Activated T-helper 1 cell treated with Interleukin-2 at 50 U/mL for 16 hours (primary cell): ENCODE results near the gene PANX2.

ENCODE experiments used
- DNase-seq: peaks from one replicate; pipeline ENCODE4 v3.0.0-alpha.2; 2020; ENCODE audit warnings: low read depth

The PANX2 gene

DNA sequence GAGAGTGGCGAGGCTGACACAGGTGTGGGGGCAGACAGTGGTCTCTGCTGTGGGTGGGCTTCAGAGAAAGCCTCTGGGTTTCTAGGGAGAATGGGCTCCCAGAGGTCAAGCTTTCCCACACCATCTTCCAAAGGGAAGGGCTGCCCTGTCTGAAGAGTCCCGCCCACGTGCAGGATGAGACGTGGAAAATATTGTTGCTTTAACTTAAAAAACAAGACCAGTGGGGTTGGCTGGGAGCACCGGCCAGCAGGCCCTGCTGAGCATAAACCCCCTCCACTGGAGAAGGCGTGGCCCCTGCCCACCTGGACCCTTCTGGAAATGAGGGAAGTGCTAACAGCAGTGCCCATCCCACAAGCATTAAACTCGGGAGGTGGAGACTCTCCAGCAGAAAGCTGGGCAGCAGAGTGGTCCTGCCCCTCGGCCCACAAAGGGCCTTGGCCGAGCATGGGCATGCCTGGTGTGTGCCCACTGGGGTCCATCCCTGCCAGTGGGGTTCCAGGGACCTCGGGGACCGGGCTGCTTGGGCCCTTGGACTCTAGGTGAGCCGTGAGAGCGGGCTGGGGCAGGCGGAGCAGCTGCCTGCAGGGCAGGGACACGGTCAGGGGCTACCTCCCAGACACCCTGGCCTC lies 45.6 kb downstream of the PANX2 start:
- no peak for DNase-seq

- no peak for DNase-seq
These were observed 46.4 kb downstream of the PANX2 start for GRCh38 chr22:50216684-50217520.

DNA sequence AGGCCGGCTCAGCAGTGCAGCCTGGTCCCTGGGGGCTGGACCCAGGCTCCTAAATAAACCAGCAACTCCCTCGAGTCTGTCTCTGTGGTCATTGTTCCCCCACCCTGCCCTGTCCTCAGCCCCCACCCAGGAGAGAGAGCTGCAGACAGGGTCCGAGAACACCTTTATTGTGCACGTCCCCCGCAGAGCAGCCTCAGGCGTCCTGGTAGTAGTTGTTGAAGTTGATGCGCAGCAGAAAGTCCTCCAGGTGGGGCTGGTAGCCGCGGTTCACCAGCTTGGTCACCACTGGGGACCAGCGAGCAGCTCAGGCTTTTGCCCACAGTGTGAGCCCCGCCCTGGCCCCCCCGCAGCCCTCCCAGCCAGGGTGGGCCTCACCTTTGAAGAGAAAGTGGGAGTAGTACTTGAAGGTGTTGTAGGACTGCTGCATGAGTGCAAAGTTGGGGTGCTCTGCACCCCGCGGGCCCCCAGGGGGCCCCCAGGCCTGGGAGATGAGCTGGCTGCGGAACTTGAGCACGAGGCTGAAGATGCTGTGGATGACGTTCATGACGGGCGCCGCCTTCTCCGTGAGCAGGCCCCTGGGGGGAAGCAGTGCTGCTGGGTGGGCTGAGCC lies 47.1 kb downstream of the PANX2 start:
- no peak for DNase-seq

DNA sequence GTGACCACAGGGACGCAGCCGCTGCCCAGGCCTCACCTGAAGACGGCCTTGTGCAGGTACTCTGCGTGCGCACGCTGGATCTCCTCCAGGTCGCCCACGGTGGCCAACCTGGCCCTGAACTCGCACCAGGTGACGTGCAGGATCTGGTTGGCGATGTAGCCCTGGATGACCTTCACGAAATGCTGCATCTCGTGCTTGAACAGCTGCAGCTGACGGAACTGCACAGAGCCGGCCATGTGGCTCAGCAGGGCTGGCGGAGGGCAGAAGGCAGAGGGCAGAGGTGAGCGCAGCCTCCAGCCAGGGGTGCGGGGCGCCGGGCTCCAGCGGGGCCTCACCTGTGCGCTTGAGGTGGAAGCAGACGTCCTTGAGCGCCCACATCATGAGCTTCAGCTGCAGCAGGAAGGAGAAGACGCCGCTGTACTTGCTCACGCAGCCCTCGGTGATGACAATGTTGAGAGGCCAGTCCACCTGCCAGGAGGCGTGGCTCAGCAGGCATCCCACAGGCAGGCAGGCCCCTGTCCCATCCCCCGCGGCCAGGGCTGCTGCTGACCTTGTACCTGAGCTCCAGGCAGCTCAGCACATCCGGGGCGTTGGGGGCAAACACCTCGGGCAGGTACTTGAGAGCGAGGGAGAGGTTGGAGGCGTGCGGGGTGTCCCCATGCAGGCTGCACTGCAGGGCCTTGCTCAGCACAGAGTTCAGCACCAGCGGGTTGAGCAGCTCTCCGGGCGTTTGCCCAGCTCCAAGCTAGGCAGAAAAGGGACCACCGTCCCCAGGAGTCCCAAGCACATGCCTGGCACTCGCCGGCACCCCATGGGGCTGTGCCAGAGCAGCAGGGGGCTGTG lies 47.8 kb downstream of the PANX2 start:
- DNase-seq = no peak

- no peak for DNase-seq
These were observed 48.6 kb downstream of the PANX2 start for GRCh38 chr22:50218996-50219727.

- no peak for DNase-seq
These were observed 49.5 kb downstream of the PANX2 start for GRCh38 chr22:50219800-50220602.

DNA sequence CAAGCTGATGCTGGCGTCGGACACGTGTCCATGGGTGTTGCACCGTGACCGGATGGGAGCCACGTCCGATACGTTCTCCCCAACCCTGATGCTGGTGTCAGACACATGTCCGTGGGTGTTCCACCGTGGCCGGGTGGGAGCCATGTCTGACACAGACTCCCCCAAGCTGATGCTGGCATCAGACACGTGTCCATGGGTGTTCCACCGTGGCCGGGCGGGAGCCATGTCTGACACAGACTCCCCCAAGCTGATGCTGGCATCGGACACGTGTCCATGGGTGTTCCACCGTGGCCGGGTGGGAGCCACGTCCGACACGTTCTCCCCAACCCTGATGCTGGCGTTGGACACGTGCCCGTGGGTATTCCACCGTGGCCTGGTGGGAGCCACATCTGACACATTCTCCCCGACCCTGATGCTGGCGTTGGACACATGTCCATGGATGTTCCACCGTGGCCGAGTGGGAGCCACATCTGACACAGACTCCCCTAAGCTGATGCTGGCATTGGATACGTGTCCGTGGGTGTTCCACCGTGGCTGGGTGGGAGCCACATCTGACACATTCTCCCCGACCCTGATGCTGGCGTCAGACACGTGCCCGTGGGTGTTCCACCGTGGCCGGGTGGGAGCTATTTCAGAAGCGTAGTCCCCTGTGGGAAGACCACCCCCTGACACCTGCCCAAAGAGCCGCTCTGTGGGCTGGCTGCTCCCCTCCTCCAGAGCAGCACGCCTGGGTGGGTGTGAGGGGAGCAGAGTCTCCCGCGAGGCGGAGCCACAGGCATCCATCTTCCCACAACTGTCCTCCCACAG lies 50.3 kb downstream of the PANX2 start:
- no peak for DNase-seq

DNA sequence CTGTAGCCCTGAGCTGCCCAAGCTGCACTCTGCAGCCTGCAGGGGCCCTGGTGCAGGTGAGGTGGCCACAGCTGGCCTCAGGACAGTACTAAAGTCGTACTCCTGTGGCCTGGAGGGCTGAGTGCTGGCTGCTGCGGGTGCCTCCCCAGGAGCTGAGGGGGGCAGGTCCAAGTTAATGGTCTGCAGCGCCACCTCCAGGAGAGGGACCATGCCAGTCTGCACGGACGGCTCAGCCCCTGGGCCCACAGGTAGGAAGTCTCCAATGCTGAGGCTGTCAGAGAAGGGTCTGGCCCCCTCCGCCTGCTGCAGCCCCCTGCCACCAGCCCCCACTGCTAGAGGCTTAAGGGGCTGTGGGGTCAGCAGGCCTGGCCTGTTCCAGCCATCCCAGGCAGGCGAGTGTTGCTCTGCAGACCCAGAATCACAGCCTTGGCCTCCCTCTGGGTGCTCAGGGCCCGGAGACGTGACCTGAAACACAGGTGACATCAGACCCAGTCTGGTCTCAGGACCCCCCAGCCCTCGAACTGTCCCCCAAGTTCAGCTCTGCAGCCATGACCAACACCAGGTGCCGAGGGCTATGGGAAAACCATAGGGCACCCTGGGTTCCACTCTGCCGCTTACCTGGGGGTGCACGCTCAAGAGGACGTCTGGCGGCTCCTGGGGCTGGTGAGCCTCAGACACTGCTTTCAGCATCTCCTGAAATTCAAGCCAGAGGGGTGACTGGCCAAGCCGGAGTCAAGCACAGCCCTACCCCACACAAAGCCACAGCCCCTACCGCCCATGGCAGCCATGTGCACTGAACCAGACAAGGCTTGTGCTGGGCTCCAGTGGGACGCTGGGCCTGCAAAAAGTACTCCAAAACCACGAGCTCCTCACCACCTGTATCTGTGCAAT lies 51.1 kb downstream of the PANX2 start:
- no peak for DNase-seq

DNA sequence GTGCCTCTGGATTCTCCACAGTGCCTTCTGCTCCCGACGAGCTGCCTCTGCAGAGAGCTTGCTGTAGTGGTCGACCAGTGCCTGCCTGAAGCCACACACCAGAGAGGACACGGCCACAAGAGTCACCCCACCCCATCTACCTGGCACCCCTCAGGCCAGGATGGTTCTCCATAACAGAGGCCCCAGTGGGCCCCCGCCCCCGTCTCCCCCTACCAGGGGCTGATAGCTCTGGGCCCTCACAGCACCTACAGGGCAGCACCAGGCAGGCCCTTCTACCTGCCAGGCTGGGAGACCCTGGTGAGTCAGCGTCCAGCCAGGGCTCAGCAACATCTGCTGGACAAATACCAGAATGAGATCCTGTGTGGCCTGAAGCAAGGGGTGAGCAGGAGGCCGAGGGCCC lies 52.0 kb downstream of the PANX2 start:
- no peak for DNase-seq

- no peak for DNase-seq
These were observed 53.5 kb downstream of the PANX2 start for GRCh38 chr22:50224071-50224470.

GRCh38 chr22:50225200-50225969 lies 54.9 kb downstream of the PANX2 start:
- DNase-seq = no peak

DNA sequence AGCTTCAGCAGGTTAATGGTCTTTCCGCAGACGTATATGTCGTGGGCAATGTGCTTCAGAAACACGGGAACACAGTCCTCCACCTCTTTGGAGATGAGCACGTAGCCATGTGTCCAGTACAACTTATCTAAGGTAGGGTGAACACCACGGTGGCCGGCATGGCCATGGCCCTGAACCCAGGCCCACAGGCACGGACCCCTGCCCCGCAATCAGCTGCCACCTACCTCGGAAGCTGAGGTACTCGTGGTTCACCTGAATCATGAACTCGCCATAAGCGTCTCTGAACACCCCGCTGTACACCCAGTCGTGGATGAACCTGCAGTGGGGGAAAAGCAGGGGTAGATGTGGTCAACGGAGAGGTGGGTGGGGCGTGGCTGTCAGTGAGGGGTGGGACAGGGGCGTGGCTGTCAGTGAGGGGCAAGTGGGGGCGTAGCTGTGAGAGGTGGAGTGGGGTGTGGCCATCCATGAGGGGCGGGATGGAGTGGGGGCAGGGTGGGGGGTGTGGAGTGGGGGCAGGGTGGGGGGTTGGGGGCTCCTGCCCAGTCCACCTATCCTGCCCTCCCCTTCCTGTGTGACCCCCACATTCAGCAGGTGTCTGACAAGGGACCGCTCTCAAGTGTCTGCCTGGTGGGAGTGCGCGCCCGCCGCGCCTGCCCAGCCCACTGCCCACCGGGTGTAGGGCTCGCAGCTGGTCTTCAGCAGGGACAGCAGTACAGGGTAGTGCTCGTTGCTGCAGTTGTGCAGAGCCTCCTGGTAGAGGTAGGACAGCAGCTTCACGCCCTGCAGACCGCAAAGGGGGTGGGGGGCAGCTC lies 55.7 kb downstream of the PANX2 start:
- DNase-seq = no peak

DNA sequence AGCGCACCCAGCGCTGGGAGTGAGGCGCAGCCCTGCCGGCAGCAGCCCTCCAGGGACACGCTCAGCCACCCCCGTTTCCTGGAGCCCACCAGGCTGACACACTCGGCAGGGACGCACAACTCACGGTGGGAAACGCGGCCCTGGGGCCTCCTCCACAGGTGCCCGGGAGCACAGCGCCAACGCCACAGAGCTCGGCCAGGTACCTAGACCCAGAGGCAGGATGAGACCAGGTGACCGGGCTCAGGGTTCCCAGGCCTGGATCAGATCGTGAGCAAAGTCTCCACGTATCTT lies 56.3 kb downstream of the PANX2 start:
- DNase-seq = no peak

GRCh38 chr22:50227579-50228215 lies 57.2 kb downstream of the PANX2 start:
- no peak for DNase-seq

DNA sequence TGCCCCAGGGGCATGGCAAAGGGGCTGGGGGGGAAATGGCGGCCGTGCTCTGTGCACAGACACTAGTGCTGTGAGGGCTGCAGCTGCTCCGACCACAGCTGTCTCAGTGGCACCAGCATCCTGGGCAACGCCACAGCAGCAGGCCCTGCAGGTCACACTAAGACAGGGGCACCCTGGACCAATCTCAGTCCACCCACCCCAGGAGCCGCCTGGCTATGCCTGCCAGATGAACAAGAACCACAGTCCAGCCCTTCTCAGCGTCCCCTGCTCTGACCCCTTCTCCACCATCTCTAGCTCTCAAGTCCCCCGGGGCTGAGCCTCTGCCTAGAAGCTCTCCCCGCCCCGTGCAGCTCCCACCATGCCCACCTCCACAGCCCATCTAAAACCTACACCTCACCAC lies 57.8 kb downstream of the PANX2 start:
- DNase-seq = no peak

DNA sequence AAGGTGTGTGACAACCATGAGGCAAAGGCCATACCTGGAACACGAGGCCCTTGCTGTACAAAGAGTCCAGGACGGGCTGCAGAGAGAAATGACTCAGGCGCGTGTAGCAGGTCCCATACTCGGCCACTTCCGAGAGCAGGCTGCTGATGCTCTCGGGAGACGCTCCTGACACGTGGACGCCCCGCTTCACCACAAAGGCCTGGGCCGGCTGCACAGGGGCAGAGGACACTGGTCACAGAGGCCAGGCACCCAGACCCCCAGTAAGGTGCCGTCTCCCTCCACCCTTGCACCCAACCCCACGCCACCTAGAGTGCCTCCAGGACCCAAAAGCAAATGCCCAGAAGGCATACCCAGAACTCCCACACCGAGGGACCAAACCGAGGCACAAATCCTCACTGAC lies 58.8 kb downstream of the PANX2 start:
- no peak for DNase-seq
